A549 (cell line): ENCODE measurements around the gene TOX2.

Experiments used
- EP300 ChIP-seq, 2 experiments: fragments of >200 bp; sonication (Bioruptor Twin); formaldehyde crosslinking; IDR thresholded peaks; 2 replicates in 1 of 2; 3 replicates in 1 of 2; pipeline ENCODE4 v1.6.1; 2016 to 2017
- ESRRA ChIP-seq: fragments of 150-350 bp; IDR thresholded peaks from 2 replicates; pipeline ENCODE4 v1.6.1; 2014; ENCODE audit warnings: mild to moderate bottlenecking, low read length, borderline replicate concordance
- FOSB ChIP-seq: fragments of 250-450 bp; sonication (Bioruptor Pico); IDR thresholded peaks from 2 replicates; pipeline ENCODE4 v1.5.0; 2020; ENCODE audit warnings: mild to moderate bottlenecking, moderate library complexity
- GATA3 ChIP-seq: IDR thresholded peaks from 2 replicates; pipeline ENCODE4 v1.6.1; 2012; ENCODE audit warnings: borderline replicate concordance
- HOXB5 ChIP-seq: fragments of 250-450 bp; sonication (Bioruptor Pico); IDR thresholded peaks from 2 replicates; pipeline ENCODE4 v1.5.0; 2020; ENCODE audit warnings: mild to moderate bottlenecking, moderate library complexity
- MAFK ChIP-seq: fragments of 450-650 bp; IDR thresholded peaks from 2 replicates; pipeline ENCODE4 v1.6.1; 2014; ENCODE audit not compliant: partially characterized antibody
- MYC ChIP-seq: IDR thresholded peaks from 2 replicates; pipeline ENCODE4 v1.6.1; 2012; ENCODE audit warnings: mild to moderate bottlenecking, inconsistent platforms, low read length, improper control_type of control experiment, borderline replicate concordance
- NPAS2 ChIP-seq: fragments of 250-450 bp; sonication (Bioruptor Pico); IDR thresholded peaks from 2 replicates; pipeline ENCODE4 v1.8.0; 2022; ENCODE audit warnings: mild to moderate bottlenecking, moderate library complexity, borderline replicate concordance
- POLR2A ChIP-seq: IDR thresholded peaks from 2 replicates; pipeline ENCODE4 v1.6.1; 2012; ENCODE audit warnings: mild to moderate bottlenecking, low read length
- RCOR1 ChIP-seq: fragments of 150-350 bp; IDR thresholded peaks from 2 replicates; pipeline ENCODE4 v1.6.1; 2014; ENCODE audit warnings: antibody characterized with exemption, low read length, low read depth
- SMC3 ChIP-seq: fragments of >200 bp; sonication (Bioruptor Twin); formaldehyde crosslinking; IDR thresholded peaks from 3 replicates; pipeline ENCODE4 v1.6.1; 2018; ENCODE audit warnings: inconsistent platforms
- TF ChIP-seq, protein P1 (sequence below): fragments of >200 bp; sonication (Bioruptor Twin); formaldehyde crosslinking; IDR thresholded peaks from 3 replicates; pipeline ENCODE4 v1.5.1; 2016
- TF ChIP-seq, protein P2 (sequence below): fragments of 200-600 bp; sonication (generic); IDR thresholded peaks from 2 replicates; pipeline ENCODE4 v1.6.1; 2016; ENCODE audit warnings: antibody characterized with exemption, mild to moderate bottlenecking, moderate library complexity

DNA sequence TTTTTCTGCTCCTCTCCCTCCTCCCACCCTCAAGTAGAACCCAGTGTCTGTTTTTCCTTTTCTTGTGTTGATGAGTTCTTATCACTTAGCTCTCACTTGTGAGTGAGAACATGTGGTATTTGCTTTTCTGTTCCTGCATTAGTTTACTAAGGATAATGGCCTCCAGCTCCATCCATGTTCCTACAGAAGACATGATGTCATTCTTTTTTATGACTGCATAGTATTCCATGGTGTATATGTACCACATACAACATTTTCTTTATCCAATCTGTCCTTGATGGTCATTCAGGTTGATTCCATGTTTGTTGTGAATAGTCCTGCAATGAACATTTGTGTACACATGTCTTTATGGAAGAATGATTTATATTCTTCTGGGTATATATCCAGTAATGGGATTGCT lies 81.0 kb downstream of the TOX2 start:
- TF ChIP-seq, protein P1, sequence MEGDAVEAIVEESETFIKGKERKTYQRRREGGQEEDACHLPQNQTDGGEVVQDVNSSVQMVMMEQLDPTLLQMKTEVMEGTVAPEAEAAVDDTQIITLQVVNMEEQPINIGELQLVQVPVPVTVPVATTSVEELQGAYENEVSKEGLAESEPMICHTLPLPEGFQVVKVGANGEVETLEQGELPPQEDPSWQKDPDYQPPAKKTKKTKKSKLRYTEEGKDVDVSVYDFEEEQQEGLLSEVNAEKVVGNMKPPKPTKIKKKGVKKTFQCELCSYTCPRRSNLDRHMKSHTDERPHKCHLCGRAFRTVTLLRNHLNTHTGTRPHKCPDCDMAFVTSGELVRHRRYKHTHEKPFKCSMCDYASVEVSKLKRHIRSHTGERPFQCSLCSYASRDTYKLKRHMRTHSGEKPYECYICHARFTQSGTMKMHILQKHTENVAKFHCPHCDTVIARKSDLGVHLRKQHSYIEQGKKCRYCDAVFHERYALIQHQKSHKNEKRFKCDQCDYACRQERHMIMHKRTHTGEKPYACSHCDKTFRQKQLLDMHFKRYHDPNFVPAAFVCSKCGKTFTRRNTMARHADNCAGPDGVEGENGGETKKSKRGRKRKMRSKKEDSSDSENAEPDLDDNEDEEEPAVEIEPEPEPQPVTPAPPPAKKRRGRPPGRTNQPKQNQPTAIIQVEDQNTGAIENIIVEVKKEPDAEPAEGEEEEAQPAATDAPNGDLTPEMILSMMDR, result no peak
- TF ChIP-seq MYC (no peak), GATA3 (no peak), EP300 (IDR thresholded peaks at IDR 0.05) (no peak), POLR2A (no peak), ESRRA (no peak), RCOR1 (no peak), HOXB5 (CRISPR knock-in tag) (no peak), NPAS2 (CRISPR knock-in tag) (no peak), FOSB (CRISPR knock-in tag) (no peak), SMC3 (no peak), MAFK (no peak)
- TF ChIP-seq, protein P2, sequence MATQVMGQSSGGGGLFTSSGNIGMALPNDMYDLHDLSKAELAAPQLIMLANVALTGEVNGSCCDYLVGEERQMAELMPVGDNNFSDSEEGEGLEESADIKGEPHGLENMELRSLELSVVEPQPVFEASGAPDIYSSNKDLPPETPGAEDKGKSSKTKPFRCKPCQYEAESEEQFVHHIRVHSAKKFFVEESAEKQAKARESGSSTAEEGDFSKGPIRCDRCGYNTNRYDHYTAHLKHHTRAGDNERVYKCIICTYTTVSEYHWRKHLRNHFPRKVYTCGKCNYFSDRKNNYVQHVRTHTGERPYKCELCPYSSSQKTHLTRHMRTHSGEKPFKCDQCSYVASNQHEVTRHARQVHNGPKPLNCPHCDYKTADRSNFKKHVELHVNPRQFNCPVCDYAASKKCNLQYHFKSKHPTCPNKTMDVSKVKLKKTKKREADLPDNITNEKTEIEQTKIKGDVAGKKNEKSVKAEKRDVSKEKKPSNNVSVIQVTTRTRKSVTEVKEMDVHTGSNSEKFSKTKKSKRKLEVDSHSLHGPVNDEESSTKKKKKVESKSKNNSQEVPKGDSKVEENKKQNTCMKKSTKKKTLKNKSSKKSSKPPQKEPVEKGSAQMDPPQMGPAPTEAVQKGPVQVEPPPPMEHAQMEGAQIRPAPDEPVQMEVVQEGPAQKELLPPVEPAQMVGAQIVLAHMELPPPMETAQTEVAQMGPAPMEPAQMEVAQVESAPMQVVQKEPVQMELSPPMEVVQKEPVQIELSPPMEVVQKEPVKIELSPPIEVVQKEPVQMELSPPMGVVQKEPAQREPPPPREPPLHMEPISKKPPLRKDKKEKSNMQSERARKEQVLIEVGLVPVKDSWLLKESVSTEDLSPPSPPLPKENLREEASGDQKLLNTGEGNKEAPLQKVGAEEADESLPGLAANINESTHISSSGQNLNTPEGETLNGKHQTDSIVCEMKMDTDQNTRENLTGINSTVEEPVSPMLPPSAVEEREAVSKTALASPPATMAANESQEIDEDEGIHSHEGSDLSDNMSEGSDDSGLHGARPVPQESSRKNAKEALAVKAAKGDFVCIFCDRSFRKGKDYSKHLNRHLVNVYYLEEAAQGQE, result no peak
